Non-pigmented ciliary epithelial cell (primary cell): Measurements from ENCODE around the gene LAMA4.

Source experiments
- DNase-seq: peaks from one replicate; pipeline ENCODE4 v3.0.0-alpha.2; 2010; ENCODE audit warnings: low read depth

LAMA4 gene

GRCh38 chr6:112081569-112081968, 172.8 kb downstream of the LAMA4 start:
- no peak for DNase-seq

DNA sequence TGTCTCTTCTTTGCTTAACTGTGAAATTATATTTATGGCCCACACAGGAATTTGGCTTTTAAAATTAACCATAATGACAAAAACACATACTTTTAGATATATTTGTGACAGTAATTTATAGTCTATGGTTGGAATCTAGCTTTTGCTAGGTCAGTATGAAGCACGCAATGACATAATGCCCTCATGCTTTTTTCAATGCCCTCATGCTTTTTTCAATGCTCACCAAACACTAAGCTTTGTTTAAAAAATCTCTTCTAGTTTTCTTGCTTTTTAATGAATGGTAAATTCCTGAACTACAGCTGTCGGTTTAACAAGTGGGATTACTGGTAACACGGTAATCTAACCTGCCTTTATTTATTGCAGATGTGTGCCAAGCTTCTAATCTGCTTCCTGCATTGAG, 187.8 kb downstream of the LAMA4 start:
- DNase-seq = no peak

DNA sequence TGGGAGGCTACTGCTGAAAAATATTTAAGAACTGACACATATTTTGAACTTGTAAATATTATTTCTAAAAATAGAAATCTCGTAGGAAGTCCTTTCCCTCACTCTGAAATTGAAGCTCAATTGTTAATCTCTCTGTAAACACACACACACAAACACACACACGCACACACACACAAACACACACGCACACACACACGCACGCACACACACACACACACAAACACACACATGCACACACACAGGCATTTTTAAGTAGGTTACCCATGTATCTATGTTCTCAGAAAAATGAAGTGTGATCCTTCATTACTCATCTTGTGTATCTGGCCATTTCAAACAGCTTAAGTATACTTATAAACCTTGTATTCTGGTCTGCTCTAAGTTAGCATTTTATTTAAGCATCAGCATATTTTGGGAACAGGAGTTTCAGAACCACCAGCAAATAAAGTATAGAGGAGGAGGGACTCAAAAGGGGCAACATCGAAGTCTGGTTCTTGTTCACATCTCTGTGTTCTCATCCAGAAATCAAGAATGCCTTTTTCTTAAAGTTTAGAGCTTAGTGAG, 188.9 kb downstream of the LAMA4 start:
- no peak for DNase-seq

DNA sequence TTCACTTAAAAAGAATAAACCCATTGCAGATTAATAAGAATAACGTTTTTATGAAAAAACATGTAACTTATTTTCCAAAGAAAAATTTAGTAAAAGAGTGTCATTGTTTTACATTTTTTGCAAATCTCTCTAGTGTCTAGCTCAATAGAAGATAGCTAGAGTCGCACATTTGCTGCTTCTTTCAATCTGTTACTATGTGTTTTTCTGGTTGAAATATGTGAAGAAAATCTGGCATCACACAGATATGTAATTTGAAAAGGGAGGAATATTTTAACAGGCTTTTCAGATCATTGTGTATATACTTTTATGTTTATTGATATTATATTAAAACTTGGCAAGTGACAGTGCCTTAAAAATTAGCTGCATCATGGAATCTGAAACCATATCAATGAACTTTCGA, 191.4 kb downstream of the LAMA4 start:
- DNase-seq = no peak

DNA sequence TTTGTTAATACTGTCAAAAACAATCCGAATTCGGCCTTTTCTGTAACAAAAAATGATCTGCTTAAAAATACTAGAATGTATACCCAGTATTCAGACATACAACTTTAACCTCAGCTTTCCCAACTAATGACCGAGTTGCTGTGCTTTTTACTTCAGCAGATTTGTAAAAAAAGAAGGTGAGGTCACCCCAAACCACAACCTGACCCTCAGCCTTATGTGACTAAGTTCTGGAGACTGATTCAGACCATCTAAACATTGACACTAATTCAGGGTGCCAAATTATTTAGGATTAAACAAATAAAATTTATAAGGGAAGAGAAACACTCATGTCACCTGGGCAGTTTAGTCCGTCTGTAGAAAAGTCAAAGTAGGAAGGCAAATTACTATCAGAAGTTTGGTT, 192.8 kb downstream of the LAMA4 start:
- DNase-seq = no peak
